IPS-15b (cell line): ENCODE results near the gene NBAS.
"Not testable (repeated sequence)": the region's sequence is repeated elsewhere in the genome, so short reads cannot be mapped to it uniquely, and the experiment has no call there.

Source experiments
- H3K27me3 ChIP-seq: one replicate; pipeline ENCODE4 v1.6.1; 2013; ENCODE audit warnings: low read length; ENCODE audit not compliant: control insufficient read depth, insufficient read depth
- H3K36me3 ChIP-seq: one replicate; pipeline ENCODE4 v1.6.1; 2013; ENCODE audit warnings: low read length; ENCODE audit not compliant: control insufficient read depth, insufficient read depth
- H3K4me1 ChIP-seq: one replicate; pipeline ENCODE4 v1.6.1; 2013; ENCODE audit warnings: mild to moderate bottlenecking, low read length; ENCODE audit not compliant: control insufficient read depth, insufficient read depth
- H3K4me3 ChIP-seq: one replicate; pipeline ENCODE4 v1.5.1; 2013; ENCODE audit warnings: low read depth, low read length
- H3K9ac ChIP-seq: one replicate; pipeline ENCODE4 v1.6.1; 2013; ENCODE audit warnings: low read depth, mild to moderate bottlenecking, low read length
- H3K9me3 ChIP-seq: one replicate; pipeline ENCODE4 v1.6.1; 2013; ENCODE audit warnings: mild to moderate bottlenecking, low read length; ENCODE audit not compliant: control insufficient read depth, insufficient read depth

Gene NBAS

GRCh38 chr2:15439768-15440524, 121.2 kb downstream of the NBAS start:
- not testable (repeated sequence) for H3K4me3 ChIP-seq, H3K4me1 ChIP-seq, H3K9ac ChIP-seq

GRCh38 chr2:15439366-15439765, 121.8 kb downstream of the NBAS start:
- H3K9ac ChIP-seq, H3K9me3 ChIP-seq, H3K4me3 ChIP-seq, H3K36me3 ChIP-seq, H3K27me3 ChIP-seq, H3K4me1 ChIP-seq: not testable (repeated sequence)

More at GRCh38 chr2:15439768-15440524, 121.2 kb downstream of the NBAS start:
- H3K9me3 ChIP-seq, H3K27me3 ChIP-seq, H3K36me3 ChIP-seq: not testable (repeated sequence)

GRCh38 chr2:15436195-15436594, 124.9 kb downstream of the NBAS start:
- H3K4me1 ChIP-seq = no peaks in the 10 kb centered on the region
- H3K36me3 ChIP-seq = no peaks in the 10 kb centered on the region
- H3K9ac ChIP-seq = no peak overlapping the region
- no peaks in the 10 kb centered on the region for H3K27me3 ChIP-seq
- no peak overlapping the region for H3K4me3 ChIP-seq
- no peaks in the 10 kb centered on the region for H3K9me3 ChIP-seq

- H3K9me3 ChIP-seq = no peaks in the 10 kb centered on the region
- no peaks in the 10 kb centered on the region for H3K36me3 ChIP-seq
- no peaks in the 10 kb centered on the region for H3K4me1 ChIP-seq
- H3K9ac ChIP-seq = no peak overlapping the region
- no peak overlapping the region for H3K4me3 ChIP-seq
- no peaks in the 10 kb centered on the region for H3K27me3 ChIP-seq
These were observed 125.7 kb downstream of the NBAS start for GRCh38 chr2:15435474-15435873.

- H3K9me3 ChIP-seq = no peaks in the 10 kb centered on the region
- H3K9ac ChIP-seq = no peak overlapping the region
- H3K4me1 ChIP-seq = no peaks in the 10 kb centered on the region
- H3K27me3 ChIP-seq = no peaks in the 10 kb centered on the region
- H3K36me3 ChIP-seq = no peaks in the 10 kb centered on the region
- H3K4me3 ChIP-seq = no peak overlapping the region
These were observed 128.4 kb downstream of the NBAS start for GRCh38 chr2:15432642-15433256.

GRCh38 chr2:15429032-15429431, 132.1 kb downstream of the NBAS start:
- Histone ChIP-seq H3K4me3 (no peak overlapping the region), H3K4me1 (peaks cover 2% of the 10 kb centered on the region), H3K9ac (no peak overlapping the region), H3K27me3 (no peaks in the 10 kb centered on the region), H3K36me3 (no peaks in the 10 kb centered on the region), H3K9me3 (no peaks in the 10 kb centered on the region)

GRCh38 chr2:15427987-15428386, 133.1 kb downstream of the NBAS start:
- Histone ChIP-seq H3K9ac (no peak overlapping the region), H3K4me1 (peaks cover 2% of the 10 kb centered on the region), H3K9me3 (no peaks in the 10 kb centered on the region), H3K4me3 (no peak overlapping the region), H3K36me3 (no peaks in the 10 kb centered on the region), H3K27me3 (no peaks in the 10 kb centered on the region)

- Histone ChIP-seq H3K4me1 (peaks cover 2% of the 10 kb centered on the region), H3K4me3 (no peak overlapping the region), H3K36me3 (no peaks in the 10 kb centered on the region), H3K27me3 (no peaks in the 10 kb centered on the region), H3K9me3 (no peaks in the 10 kb centered on the region), H3K9ac (no peak overlapping the region)
These were observed 134.5 kb downstream of the NBAS start for GRCh38 chr2:15426606-15427005.

GRCh38 chr2:15425712-15426111, 135.4 kb downstream of the NBAS start:
- Histone ChIP-seq H3K4me3 (no peak overlapping the region), H3K9me3 (no peaks in the 10 kb centered on the region), H3K4me1 (peaks cover 2% of the 10 kb centered on the region), H3K27me3 (no peaks in the 10 kb centered on the region), H3K9ac (no peak overlapping the region), H3K36me3 (no peaks in the 10 kb centered on the region)

- H3K4me3 ChIP-seq = no peak overlapping the region
- no peaks in the 10 kb centered on the region for H3K27me3 ChIP-seq
- no peaks in the 10 kb centered on the region for H3K9me3 ChIP-seq
- peaks cover 2% of the 10 kb centered on the region for H3K4me1 ChIP-seq
- H3K9ac ChIP-seq = no peak overlapping the region
- H3K36me3 ChIP-seq = no peaks in the 10 kb centered on the region
These were observed 139.4 kb downstream of the NBAS start for GRCh38 chr2:15421753-15422152.

GRCh38 chr2:15415748-15416147, 145.4 kb downstream of the NBAS start:
- Histone ChIP-seq H3K4me3 (no peak overlapping the region), H3K4me1 (no peaks in the 10 kb centered on the region), H3K36me3 (no peaks in the 10 kb centered on the region), H3K27me3 (no peaks in the 10 kb centered on the region), H3K9me3 (no peaks in the 10 kb centered on the region), H3K9ac (no peak overlapping the region)

GRCh38 chr2:15412779-15413178, 148.4 kb downstream of the NBAS start:
- H3K4me3 ChIP-seq = no peak overlapping the region

More at GRCh38 chr2:15412779-15413178, 148.4 kb downstream of the NBAS start:
- Histone ChIP-seq H3K9me3 (no peaks in the 10 kb centered on the region), H3K4me1 (no peaks in the 10 kb centered on the region), H3K27me3 (no peaks in the 10 kb centered on the region), H3K9ac (no peak overlapping the region), H3K36me3 (no peaks in the 10 kb centered on the region)
